MCF 10A (cell line): ENCODE measurements around the gene CXCR3. TPM values are rescaled to one million over a fixed set of nuclear protein-coding genes. Genes with fewer than 3 reads are reported as not detected.

ENCODE experiments used
- BruUV-seq: library from RNA; stranded (reverse); fragments of 400-500 nt; replicated peaks from 2 replicates; lab custom pipeline; 2021; lab: Mats Ljungman, UMichigan
- CTCF ChIA-PET: fragments of 300-600 bp; sonication (Branson Sonifier 250); formaldehyde crosslinking; extraction: SDS; loops from one replicate; lab custom pipeline; 2021; ENCODE audit warnings: antibody characterized with exemption, inconsistent platforms; lab: Yijun Ruan, JAX
- POLR2A ChIA-PET: fragments of 300-600, 350-650 bp; sonication (Branson Sonifier 250); formaldehyde crosslinking; extraction: SDS; loops from one replicate; lab custom pipeline; 2020; ENCODE audit warnings: antibody characterized with exemption, inconsistent platforms; lab: Yijun Ruan, JAX
- DNase-seq: peaks from one replicate; pipeline ENCODE4 v3.0.0-alpha.2; 2018; ENCODE audit not compliant: unreplicated experiment
- H3K27ac Mint-ChIP-seq: one replicate; pipeline ENCODE4 v1.8.0; 2022; ENCODE audit warnings: mild to moderate bottlenecking, low read depth, mixed read lengths; ENCODE audit not compliant: unreplicated experiment
- H3K27me3 Mint-ChIP-seq: one replicate; pipeline ENCODE4 v1.8.0; 2022; ENCODE audit warnings: mixed read lengths; ENCODE audit not compliant: insufficient read depth, unreplicated experiment
- H3K36me3 Mint-ChIP-seq: one replicate; pipeline ENCODE4 v1.8.0; 2022; ENCODE audit warnings: mild to moderate bottlenecking, moderate library complexity, mixed read lengths; ENCODE audit not compliant: insufficient read depth, unreplicated experiment
- H3K4me1 Mint-ChIP-seq: one replicate; pipeline ENCODE4 v1.8.0; 2022; ENCODE audit warnings: mixed read lengths; ENCODE audit not compliant: insufficient read depth, unreplicated experiment
- H3K4me3 Mint-ChIP-seq: one replicate; pipeline ENCODE4 v1.8.0; 2022; ENCODE audit warnings: mild to moderate bottlenecking, moderate library complexity, mixed read lengths; ENCODE audit not compliant: unreplicated experiment
- H3K9me3 Mint-ChIP-seq: one replicate; pipeline ENCODE4 v1.8.0; 2022; ENCODE audit warnings: mixed read lengths; ENCODE audit not compliant: unreplicated experiment
- CTCF ChIP-seq: fragments of 200-600 bp; IDR thresholded peaks from one replicate; pipeline ENCODE4 v1.8.0; 2022; ENCODE audit warnings: antibody characterized with exemption, mild to moderate bottlenecking; ENCODE audit not compliant: unreplicated experiment
- intact Hi-C: fragments of 100-400 bp; cut with micrococcal nuclease; formaldehyde crosslinking; loops from 2 replicates; pipeline ENCODE4 v1.14.1; 2022
- total RNA-seq: library from RNA; stranded (reverse); gene quantifications from 2 replicates; pipeline ENCODE4 v1.2.3, GENCODE V29; 2022

The CXCR3 gene
- total RNA-seq, 1 experiment from 2014 or later = not detected

DNA sequence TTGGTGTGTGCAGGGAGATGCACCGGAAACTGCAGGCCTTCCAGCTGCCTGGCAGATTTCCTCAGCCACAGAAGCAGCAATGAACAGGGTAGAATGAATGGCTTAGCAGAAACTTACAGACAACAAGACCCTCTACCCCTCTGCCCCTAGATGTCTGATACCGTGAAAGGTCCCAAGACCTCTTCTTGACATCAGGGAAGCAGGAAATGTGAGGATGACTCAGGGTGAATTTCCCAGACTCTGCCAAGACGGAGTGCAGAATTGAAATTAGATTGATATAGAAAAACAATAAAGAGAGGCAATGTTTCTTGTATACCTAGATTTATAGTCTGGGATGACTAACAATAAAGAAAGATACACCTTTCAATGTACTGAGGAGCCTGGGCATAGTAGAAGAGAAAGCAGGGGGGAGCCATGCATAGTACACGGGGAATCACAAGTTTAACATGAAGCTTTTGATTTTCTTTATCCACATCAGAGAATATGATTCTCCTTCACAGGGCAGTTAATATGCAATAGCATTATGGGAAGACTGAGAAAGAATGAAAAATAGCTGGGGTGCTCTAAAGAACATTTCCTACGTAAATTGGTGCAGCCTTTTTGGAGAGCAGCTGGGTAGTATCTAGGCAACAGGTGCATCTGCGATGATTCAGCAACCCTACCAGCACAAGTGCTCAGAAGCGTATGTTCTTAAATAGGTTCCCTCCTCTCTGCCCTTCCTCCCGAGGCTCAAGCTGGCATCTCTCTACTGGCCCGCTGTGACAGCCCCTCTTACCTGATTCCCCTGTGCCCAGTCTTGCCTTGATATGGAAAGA is 18.3 kb upstream of the CXCR3 start:
- no TSS peak for BruUV-seq
- H3K4me3 Mint-ChIP-seq = no peak overlapping the region
- ChIA-PET CTCF (interaction anchor here (1.2 kb wide), 1 partner anchor 14 kb away, joined by 3 read pairs; no protein-coding TSS in a partner anchor), POLR2A (no interaction called here)
- TF ChIP-seq CTCF = no peak
- H3K4me1 Mint-ChIP-seq = no peaks in the 10 kb centered on the region
- H3K27ac Mint-ChIP-seq = no peak overlapping the region
- intact Hi-C loops = no loop called here
- H3K36me3 Mint-ChIP-seq = no peaks in the 10 kb centered on the region
- H3K9me3 Mint-ChIP-seq = no peaks in the 10 kb centered on the region
- peaks cover 28% of the 10 kb centered on the region for H3K27me3 Mint-ChIP-seq
- DNase-seq = no peak

GRCh38 chrX:71634366-71634765 is 16.1 kb upstream of the CXCR3 start:
- H3K4me3 Mint-ChIP-seq = no peak overlapping the region
- no peaks in the 10 kb centered on the region for H3K9me3 Mint-ChIP-seq
- H3K27me3 Mint-ChIP-seq = peaks cover 18% of the 10 kb centered on the region
- no peak overlapping the region for H3K27ac Mint-ChIP-seq
- DNase-seq = no peak
- intact Hi-C loops = no loop called here
- BruUV-seq = no TSS peak
- H3K36me3 Mint-ChIP-seq = no peaks in the 10 kb centered on the region
- ChIA-PET CTCF (no interaction called here), POLR2A (interaction anchor here (0.7 kb wide), 1 partner anchor 440 kb away, joined by 3 read pairs; no protein-coding TSS in a partner anchor)
- no peaks in the 10 kb centered on the region for H3K4me1 Mint-ChIP-seq
- no peak for TF ChIP-seq CTCF

DNA sequence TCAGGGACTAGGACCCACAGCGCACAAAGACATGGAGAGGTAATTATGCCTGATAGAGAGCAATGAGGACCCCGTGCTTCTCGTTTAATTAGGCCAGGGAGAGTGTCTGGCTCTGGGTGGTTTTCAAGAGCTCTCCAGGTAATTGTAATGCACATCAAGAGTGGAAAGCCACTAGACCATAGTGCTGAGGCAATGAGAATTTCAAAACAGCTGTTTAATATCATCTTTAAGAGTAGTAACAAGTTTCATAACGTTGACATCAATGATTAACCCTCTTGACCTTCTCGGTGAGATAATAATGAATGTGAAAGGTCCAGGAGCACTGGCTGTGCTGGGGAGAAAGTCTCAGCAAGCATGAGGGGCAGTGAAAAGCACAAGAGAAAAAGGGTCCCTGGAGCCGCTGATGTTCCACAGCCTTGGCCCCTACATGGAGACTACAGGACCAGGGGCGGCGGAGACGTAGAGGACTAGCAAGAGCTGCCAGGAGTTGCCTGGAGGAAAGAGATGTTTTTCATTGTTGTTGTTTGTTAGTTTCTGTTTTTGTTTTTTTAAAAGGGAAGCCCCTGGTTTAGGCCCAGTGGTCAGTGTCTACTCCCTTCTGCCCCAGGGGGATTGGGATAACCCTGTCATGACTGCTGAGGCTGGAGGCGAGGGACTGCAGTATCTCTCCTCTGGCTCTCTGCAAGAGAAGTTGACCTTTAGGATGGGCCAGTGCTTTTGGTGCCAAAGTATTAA is 14.8 kb upstream of the CXCR3 start:
- H3K36me3 Mint-ChIP-seq = no peaks in the 10 kb centered on the region
- H3K4me1 Mint-ChIP-seq = no peaks in the 10 kb centered on the region
- intact Hi-C loops = no loop called here
- no peak overlapping the region for H3K27ac Mint-ChIP-seq
- H3K27me3 Mint-ChIP-seq = peaks cover 27% of the 10 kb centered on the region
- no peak overlapping the region for H3K4me3 Mint-ChIP-seq
- TF ChIP-seq CTCF = no peak
- POLR2A ChIA-PET = no interaction called here
- no peak for DNase-seq
- no TSS peak for BruUV-seq
- no peaks in the 10 kb centered on the region for H3K9me3 Mint-ChIP-seq
- CTCF ChIA-PET = no interaction called here

GRCh38 chrX:71629467-71629866 is 11.2 kb upstream of the CXCR3 start:
- H3K27me3 Mint-ChIP-seq = peaks cover 45% of the 10 kb centered on the region
- H3K9me3 Mint-ChIP-seq = no peaks in the 10 kb centered on the region
- TF ChIP-seq CTCF = no peak
- BruUV-seq = no TSS peak
- intact Hi-C loops = no loop called here
- no peaks in the 10 kb centered on the region for H3K36me3 Mint-ChIP-seq
- H3K27ac Mint-ChIP-seq = no peak overlapping the region
- ChIA-PET CTCF (no interaction called here), POLR2A (no interaction called here)
- H3K4me1 Mint-ChIP-seq = no peaks in the 10 kb centered on the region
- DNase-seq = no peak
- H3K4me3 Mint-ChIP-seq = no peak overlapping the region
